Tibial nerve (tissue), 4 donors: ENCODE data around the gene PET100.

Source experiments
- CTCF ChIP-seq, 5 experiments: fragments of 200-600 bp in 3 of 5; fragments of 450-650 bp in 2 of 5; sonication (generic) in 3 of 5; IDR thresholded peaks; one replicate each; pipeline ENCODE4 v1.5.1; 2016 to 2019; ENCODE audit warnings: antibody characterized with exemption in 5 of 5, mild to moderate bottlenecking in 3 of 5, moderate library complexity in 2 of 5
- EP300 ChIP-seq, 2 donors: sonication (generic); formaldehyde crosslinking; IDR thresholded peaks; one replicate each; pipeline ENCODE4 v1.6.1; 2017; ENCODE audit warnings: antibody characterized with exemption in 2 of 2, mild to moderate bottlenecking in 1 of 2
- POLR2A ChIP-seq, 2 donors: fragments of 450-650 bp; IDR thresholded peaks; one replicate each; pipeline ENCODE4 v1.6.1; 2017; ENCODE audit warnings: antibody characterized with exemption in 2 of 2, mild to moderate bottlenecking in 2 of 2, moderate library complexity in 2 of 2

DNA sequence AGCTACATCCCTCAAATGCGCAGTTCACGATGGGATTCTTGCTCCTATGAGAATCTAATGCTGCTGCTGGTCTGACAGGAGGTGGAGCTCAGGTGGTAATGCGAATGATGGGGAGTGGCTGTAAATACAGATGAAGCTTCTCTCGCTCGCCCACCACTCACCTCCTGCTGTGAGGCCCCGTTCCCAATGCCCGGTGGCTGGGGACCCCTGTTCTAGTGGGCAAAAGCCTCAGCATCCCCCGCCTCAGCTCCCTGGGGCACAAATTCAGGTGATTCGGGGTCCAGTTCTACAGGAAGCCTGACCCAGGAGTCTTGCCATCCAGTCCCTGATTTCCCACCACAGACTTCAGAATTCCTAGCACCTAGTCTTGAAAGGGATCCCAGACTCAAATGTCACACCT lies 42.9 kb downstream of the PET100 start:
- TF ChIP-seq CTCF (IDR thresholded peaks at IDR 0.05) (no peak), POLR2A (IDR thresholded peaks at IDR 0.05) (no peak), EP300 (IDR thresholded peaks at IDR 0.05) (no peak)
